Sigmoid colon (tissue), 4 donors: Measurements from ENCODE around the gene HES6.

ENCODE experiments used
- CTCF ChIP-seq, 4 experiments: fragments of 450-650 bp in 3 of 4; fragments of 200-600 bp in 1 of 4; IDR thresholded peaks; one replicate each; pipeline ENCODE4 v1.5.1; 2016 to 2019; ENCODE audit warnings: antibody characterized with exemption in 4 of 4, mild to moderate bottlenecking in 3 of 4, moderate library complexity in 2 of 4
- POLR2A ChIP-seq, 2 donors: fragments of 450-650 bp; IDR thresholded peaks; one replicate each; pipeline ENCODE4 v1.6.1; 2016; ENCODE audit warnings: antibody characterized with exemption in 2 of 2, mild to moderate bottlenecking in 2 of 2, moderate library complexity in 2 of 2
- POLR2AphosphoS5 ChIP-seq, 4 donors: sonication (generic); formaldehyde crosslinking; IDR thresholded peaks; one replicate each; pipeline ENCODE4 v1.6.1; 2017; ENCODE audit warnings: antibody characterized with exemption in 4 of 4

- TF ChIP-seq CTCF (IDR thresholded peaks at IDR 0.05) = no peak
- no peak for TF ChIP-seq POLR2AphosphoS5 (IDR thresholded peaks at IDR 0.05)
- TF ChIP-seq POLR2A (IDR thresholded peaks at IDR 0.05) = no peak
Measured at GRCh38 chr2:238284802-238285515, 45.1 kb upstream of the HES6 start.
